Loucy (cell line): ENCODE data around the gene UNC5C.

Source experiments
- H2AFZ ChIP-seq: fragments of 200-600 bp; sonication (generic); 2 replicates; pipeline ENCODE4 v1.6.0; 2016; ENCODE audit warnings: antibody characterized with exemption, mild to moderate bottlenecking, low read length, moderate library complexity
- H3F3A ChIP-seq: fragments of 200-600 bp; 2 replicates; pipeline ENCODE4 v1.6.0; 2016; ENCODE audit warnings: antibody characterized with exemption, low read depth, mild to moderate bottlenecking
- H3K27me3 ChIP-seq: fragments of 200-600 bp; sonication (generic); 2 replicates; pipeline ENCODE4 v1.6.1; 2014; ENCODE audit warnings: low read length, mild to moderate bottlenecking; ENCODE audit not compliant: insufficient read depth, poor library complexity, severe bottlenecking
- H3K36me3 ChIP-seq: fragments of 200-600 bp; sonication (generic); 2 replicates; pipeline ENCODE4 v1.6.1; 2016; ENCODE audit warnings: low read length; ENCODE audit not compliant: insufficient read depth
- H3K4me1 ChIP-seq: fragments of 200-600 bp; sonication (generic); 2 replicates; pipeline ENCODE4 v1.5.1; 2014; ENCODE audit warnings: low read length, mild to moderate bottlenecking; ENCODE audit not compliant: insufficient read depth, poor library complexity, severe bottlenecking
- H3K4me2 ChIP-seq: fragments of 200-600 bp; sonication (generic); 2 replicates; pipeline ENCODE4 v1.6.0; 2014; ENCODE audit warnings: antibody characterized with exemption, low read length, low read depth, mild to moderate bottlenecking; ENCODE audit not compliant: poor library complexity, severe bottlenecking
- H3K4me3 ChIP-seq: fragments of 200-600 bp; sonication (generic); 2 replicates; pipeline ENCODE4 v1.5.1; 2014; ENCODE audit warnings: low read length, mild to moderate bottlenecking, mixed read lengths; ENCODE audit not compliant: poor library complexity, severe bottlenecking
- H3K79me2 ChIP-seq: fragments of 200-600 bp; sonication (generic); 2 replicates; pipeline ENCODE4 v1.6.1; 2014; ENCODE audit warnings: low read length; ENCODE audit not compliant: insufficient read depth
- H3K9ac ChIP-seq: fragments of 200-600 bp; sonication (generic); 2 replicates; pipeline ENCODE4 v1.6.0; 2014; ENCODE audit warnings: mild to moderate bottlenecking, low read depth, low read length, moderate library complexity; ENCODE audit not compliant: poor library complexity, severe bottlenecking
- H3K9me2 ChIP-seq: fragments of 200-600 bp; sonication (generic); replicated peaks from 2 replicates; pipeline ENCODE4 v1.6.1; 2016; ENCODE audit warnings: low read depth, low read length, mixed read lengths
- H3K9me3 ChIP-seq: fragments of 200-600 bp; sonication (generic); 2 replicates; pipeline ENCODE4 v1.6.1; 2014; ENCODE audit warnings: mild to moderate bottlenecking, antibody characterized with exemption, low read length, low read depth; ENCODE audit not compliant: insufficient read depth
- H4K20me1 ChIP-seq: fragments of 200-600 bp; sonication (generic); 2 replicates; pipeline ENCODE4 v1.6.0; 2014; ENCODE audit warnings: antibody characterized with exemption, low read length, mild to moderate bottlenecking; ENCODE audit not compliant: insufficient read depth, poor library complexity, severe bottlenecking
- CTCF ChIP-seq: fragments of 200-600 bp; sonication (generic); conservative IDR thresholded peaks from 2 replicates; pipeline ENCODE4 v1.5.1; 2014; ENCODE audit warnings: mild to moderate bottlenecking, antibody characterized with exemption, low read length
- EZH2phosphoT487 ChIP-seq: fragments of 200-600 bp; IDR thresholded peaks from 2 replicates; pipeline ENCODE4 v1.6.1; 2018; ENCODE audit warnings: antibody characterized with exemption, mild to moderate bottlenecking, moderate library complexity, borderline replicate concordance

Gene UNC5C

GRCh38 chr4:95428291-95429070, 120.3 kb downstream of the UNC5C start:
- no peak overlapping the region for H3K4me2 ChIP-seq
- no peaks in the 10 kb centered on the region for H4K20me1 ChIP-seq
- H3K9me2 ChIP-seq, result no peaks in the 10 kb centered on the region
- H3K9me3 ChIP-seq, result no peaks in the 10 kb centered on the region
- no peak overlapping the region for H2AFZ ChIP-seq
- H3K36me3 ChIP-seq, result no peaks in the 10 kb centered on the region
- H3K9ac ChIP-seq, result no peak overlapping the region
- H3F3A ChIP-seq, result no peaks in the 10 kb centered on the region
- no peaks in the 10 kb centered on the region for H3K27me3 ChIP-seq
- no peaks in the 10 kb centered on the region for H3K79me2 ChIP-seq
- no peaks in the 10 kb centered on the region for H3K4me1 ChIP-seq
- no peak overlapping the region for H3K4me3 ChIP-seq
- TF ChIP-seq EZH2phosphoT487 (no peak), CTCF (no peak)

GRCh38 chr4:95426455-95426854, 122.3 kb downstream of the UNC5C start:
- Histone ChIP-seq H2AFZ (no peak overlapping the region), H3K27me3 (no peaks in the 10 kb centered on the region), H3K9me3 (no peaks in the 10 kb centered on the region), H3K79me2 (no peaks in the 10 kb centered on the region), H4K20me1 (no peaks in the 10 kb centered on the region), H3K4me1 (no peaks in the 10 kb centered on the region), H3K9ac (no peak overlapping the region), H3F3A (no peaks in the 10 kb centered on the region), H3K9me2 (no peaks in the 10 kb centered on the region), H3K4me3 (no peak overlapping the region), H3K4me2 (peak overlapping the region; percentile 27), H3K36me3 (no peaks in the 10 kb centered on the region)
- TF ChIP-seq EZH2phosphoT487 (no peak), CTCF (no peak)

- Histone ChIP-seq H3F3A (no peaks in the 10 kb centered on the region), H3K27me3 (no peaks in the 10 kb centered on the region), H3K9me3 (no peaks in the 10 kb centered on the region), H3K4me2 (no peak overlapping the region), H3K36me3 (no peaks in the 10 kb centered on the region), H3K4me1 (no peaks in the 10 kb centered on the region), H3K4me3 (no peak overlapping the region), H3K9me2 (no peaks in the 10 kb centered on the region), H3K79me2 (no peaks in the 10 kb centered on the region), H3K9ac (no peak overlapping the region), H2AFZ (no peak overlapping the region), H4K20me1 (no peaks in the 10 kb centered on the region)
- TF ChIP-seq CTCF, result no peak
These were observed 126.3 kb downstream of the UNC5C start for GRCh38 chr4:95422436-95422835.
